ENCODE data around the gene HLA-DMA.

DNA sequence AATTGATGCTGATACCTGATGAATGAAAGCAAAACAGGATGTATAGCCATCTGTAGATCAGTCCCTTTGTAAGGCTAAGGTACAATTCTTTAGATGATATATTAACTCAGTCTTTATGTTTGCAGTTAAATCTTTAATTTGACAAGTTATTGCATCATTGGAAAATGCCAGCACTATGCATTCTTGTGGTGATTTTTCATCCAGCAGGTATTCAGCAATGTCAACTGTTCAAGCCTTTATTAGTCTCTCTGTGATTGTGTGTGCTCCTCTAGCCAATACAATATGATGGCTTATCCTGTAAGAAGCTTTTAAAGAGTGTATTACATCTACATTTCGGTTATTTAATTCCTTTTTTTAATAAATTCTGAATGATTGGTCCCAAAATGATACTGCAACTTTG is 46.4 kb downstream of the HLA-DMA start:
- TF ChIP-seq CTCF (IDR thresholded peaks at IDR 0.05) (no peak), POLR2AphosphoS5 (IDR thresholded peaks at IDR 0.05) (no peak), EP300 (IDR thresholded peaks at IDR 0.05) (no peak)
